ENCODE data around the gene LRRC36.

Gene LRRC36

GRCh38 chr16:67296420-67296819 is 30.2 kb upstream of the LRRC36 start:
- H3K4me3 ChIP-seq (ENCODE audit: low read depth, low read length) = no peak overlapping the region
- TF ChIP-seq CTCF (IDR thresholded peaks at IDR 0.05; ENCODE audit: borderline replicate concordance, insufficient read depth, low read depth, low read length) = no peak

GRCh38 chr16:67298277-67298676 is 28.3 kb upstream of the LRRC36 start:
- H3K4me3 ChIP-seq (ENCODE audit: low read depth, low read length) = no peak overlapping the region
- no peak for TF ChIP-seq CTCF (IDR thresholded peaks at IDR 0.05; ENCODE audit: borderline replicate concordance, insufficient read depth, low read depth, low read length)

GRCh38 chr16:67299269-67299668 is 27.3 kb upstream of the LRRC36 start:
- no peak for TF ChIP-seq CTCF (IDR thresholded peaks at IDR 0.05; ENCODE audit: borderline replicate concordance, insufficient read depth, low read depth, low read length)
- no peak overlapping the region for H3K4me3 ChIP-seq (ENCODE audit: low read depth, low read length)

GRCh38 chr16:67301080-67301782 is 25.4 kb upstream of the LRRC36 start:
- no peak for TF ChIP-seq CTCF (IDR thresholded peaks at IDR 0.05; ENCODE audit: borderline replicate concordance, insufficient read depth, low read depth, low read length)
- H3K4me3 ChIP-seq (ENCODE audit: low read depth, low read length) = no peak overlapping the region

GRCh38 chr16:67302076-67302475 is 24.5 kb upstream of the LRRC36 start:
- TF ChIP-seq CTCF (IDR thresholded peaks at IDR 0.05; ENCODE audit: borderline replicate concordance, insufficient read depth, low read depth, low read length) = no peak
- no peak overlapping the region for H3K4me3 ChIP-seq (ENCODE audit: low read depth, low read length)

GRCh38 chr16:67302970-67303369 is 23.6 kb upstream of the LRRC36 start:
- no peak for TF ChIP-seq CTCF (IDR thresholded peaks at IDR 0.05; ENCODE audit: borderline replicate concordance, insufficient read depth, low read depth, low read length)
- H3K4me3 ChIP-seq (ENCODE audit: low read depth, low read length) = no peak overlapping the region

GRCh38 chr16:67304020-67304419 is 22.6 kb upstream of the LRRC36 start:
- no peak for TF ChIP-seq CTCF (IDR thresholded peaks at IDR 0.05; ENCODE audit: borderline replicate concordance, insufficient read depth, low read depth, low read length)
- H3K4me3 ChIP-seq (ENCODE audit: low read depth, low read length) = no peak overlapping the region

Data from GM12875 (cell line).